KBM-7 (cell line): ENCODE results near the gene ZNF385B.

Experiments
- DNase-seq: peaks from one replicate; pipeline ENCODE4 v3.0.0-alpha.2; 2015
- in situ Hi-C: fragments of 300-500 bp; cut with MboI; formaldehyde crosslinking; loops from 2 replicates; pipeline ENCODE4 v1.14.3; 2020; ENCODE audit warnings: low sequenced_read_pairs, low pct_unique_long_range_greater_than_20kb, mixed read lengths

The ZNF385B gene

DNA sequence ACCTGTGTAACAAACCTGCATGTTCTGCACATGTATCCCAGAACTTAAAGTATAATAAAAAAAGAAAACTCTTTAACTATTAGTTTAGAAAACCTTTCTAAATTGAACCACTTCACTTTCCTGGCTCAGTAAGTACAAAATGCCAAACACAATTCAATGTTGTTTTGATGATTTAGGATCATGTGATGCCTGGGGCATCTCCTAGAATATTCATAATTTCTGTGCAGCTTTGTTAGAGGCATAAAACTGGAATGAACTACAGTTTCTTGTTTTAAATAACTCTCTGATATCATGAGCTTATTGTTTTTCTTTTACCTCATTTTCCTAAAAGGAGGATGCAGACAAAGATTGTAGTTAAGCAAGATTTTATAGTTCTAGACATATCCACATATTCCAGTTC, 457.8 kb downstream of the ZNF385B start:
- DNase-seq = no peak
- in situ Hi-C loops = no loop called here

DNA sequence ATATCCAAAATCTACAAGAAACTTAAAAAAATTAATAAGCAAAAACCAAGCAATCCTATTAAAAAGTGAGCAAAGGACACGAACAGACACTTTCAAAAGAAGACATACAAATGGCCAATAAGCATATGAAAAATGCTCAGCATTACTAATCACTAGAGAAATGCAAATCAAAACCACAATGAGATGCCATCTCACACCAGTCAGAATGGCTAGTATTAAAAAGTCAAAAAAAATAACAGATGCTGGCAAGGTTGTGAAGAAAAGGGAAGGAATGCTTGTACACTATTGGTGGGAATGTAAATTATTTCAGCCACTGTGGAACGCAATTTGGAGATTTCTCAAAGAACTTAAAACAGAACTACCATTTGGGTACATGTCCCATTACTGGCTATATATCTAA, 467.9 kb downstream of the ZNF385B start:
- no peak for DNase-seq
- in situ Hi-C loops = no loop called here
